GM12874 (cell line): Measurements from ENCODE around the gene ANKS6.

Source experiments
- CTCF ChIP-seq: IDR thresholded peaks from 2 replicates; pipeline ENCODE4 v1.5.1; 2011; ENCODE audit warnings: low read depth, mild to moderate bottlenecking, control low read depth, low read length, moderate library complexity; ENCODE audit not compliant: insufficient read depth

Gene ANKS6

GRCh38 chr9:98736226-98736625 lies 60.1 kb downstream of the ANKS6 start:
- no peak for TF ChIP-seq CTCF

DNA sequence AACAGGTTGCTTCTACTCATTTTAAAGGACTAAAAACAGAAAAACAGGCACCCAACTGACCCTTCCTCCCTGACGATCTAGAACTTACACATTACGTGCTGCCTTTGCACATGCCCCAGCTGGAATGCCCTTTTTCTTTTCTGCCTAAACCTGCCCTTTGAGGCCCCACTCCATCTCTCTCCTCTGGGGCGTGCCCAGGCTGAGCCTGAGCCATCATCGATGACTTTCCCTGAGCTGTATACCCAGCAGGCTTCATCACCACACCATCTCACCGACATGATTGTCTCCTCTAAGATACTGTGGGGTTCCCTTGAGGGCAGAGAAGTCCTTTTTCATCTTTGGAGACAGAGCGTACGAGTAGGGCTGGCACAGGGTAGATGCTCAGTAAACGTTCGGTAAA lies 63.6 kb downstream of the ANKS6 start:
- TF ChIP-seq CTCF: no peak

GRCh38 chr9:98732091-98732490 lies 64.3 kb downstream of the ANKS6 start:
- no peak for TF ChIP-seq CTCF

GRCh38 chr9:98730871-98731270 lies 65.5 kb downstream of the ANKS6 start:
- no peak for TF ChIP-seq CTCF

DNA sequence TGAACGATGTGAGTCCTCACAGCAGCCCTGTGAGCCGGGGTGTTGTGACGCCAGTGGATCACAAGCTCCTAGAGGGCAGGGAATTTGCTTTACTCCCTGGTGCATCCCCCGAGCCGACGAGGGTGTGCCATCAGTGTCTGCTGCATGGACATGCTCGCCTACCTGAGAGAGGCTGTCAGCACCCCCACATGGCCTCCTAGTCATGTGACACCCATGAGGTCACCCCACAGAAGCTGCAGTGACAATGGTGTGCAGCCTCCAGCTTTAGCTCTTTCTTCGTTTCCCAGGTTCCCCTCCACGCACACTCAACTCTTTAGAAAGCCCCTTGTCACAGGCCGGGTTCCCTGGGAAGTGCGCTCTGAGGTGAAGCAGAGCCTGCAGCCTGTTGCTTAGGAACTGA lies 67.9 kb downstream of the ANKS6 start:
- no peak for TF ChIP-seq CTCF

GRCh38 chr9:98727428-98727827 lies 68.9 kb downstream of the ANKS6 start:
- TF ChIP-seq CTCF: no peak

DNA sequence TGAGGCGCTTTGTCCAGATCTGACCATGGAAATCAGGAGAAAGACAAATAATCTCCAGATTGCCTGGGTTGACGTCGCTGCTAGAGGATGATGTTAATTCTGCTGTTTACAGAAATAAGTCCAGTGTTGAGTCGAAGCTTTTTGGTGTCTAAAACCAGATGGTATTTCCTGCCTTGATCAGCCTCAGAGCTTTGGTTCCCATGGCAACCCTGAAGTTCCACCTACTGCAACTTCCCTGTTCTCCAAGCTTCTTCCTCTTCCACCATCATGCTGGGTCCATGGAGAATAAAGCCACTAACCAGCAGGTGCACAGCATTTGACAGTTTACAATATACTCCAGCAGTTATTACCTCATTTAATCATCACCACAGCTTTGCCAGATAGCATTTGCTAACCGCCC lies 69.6 kb downstream of the ANKS6 start:
- TF ChIP-seq CTCF: no peak
